ENCODE data around the gene UBR1. TPM values are rescaled to one million over a fixed set of nuclear protein-coding genes. Genes with fewer than 3 reads are reported as not detected.

The UBR1 gene
- total RNA-seq, 1 experiment from 2014 or later: 22.6 TPM

- H3K9me2 ChIP-seq (replicated peaks; ENCODE audit: low read length): no peaks in the 10 kb centered on the region
- H3K4me3 ChIP-seq (ENCODE audit: low read length): no peak overlapping the region
- no TSS peak for BruUV-seq (replicated peaks)
- CTCF ChIA-PET: no interaction called here
- H3K9me3 ChIP-seq (ENCODE audit: low read length): no peaks in the 10 kb centered on the region
- no peak overlapping the region for H3K9ac ChIP-seq (ENCODE audit: low read length)
- H2AFZ ChIP-seq (ENCODE audit: low read length): no peak overlapping the region
- TF ChIP-seq CTCF (conservative IDR thresholded peaks at IDR 0.05; ENCODE audit: low read depth, low read length): no peak
- TF ChIP-seq EZH2 (IDR thresholded peaks at IDR 0.05; ENCODE audit: low read length, unreplicated experiment): no peak
- TF ChIP-seq EZH2phosphoT487 (IDR thresholded peaks at IDR 0.05; ENCODE audit: borderline replicate concordance, low read length): no peak
- POLR2A ChIA-PET (ENCODE audit: unreplicated experiment): no interaction called here
- no peaks in the 10 kb centered on the region for H3K79me2 ChIP-seq (ENCODE audit: low read length)
- H3K4me1 ChIP-seq (ENCODE audit: insufficient read depth, low read length): peaks cover 8% of the 10 kb centered on the region
- ATAC-seq: no peak
- H3F3A ChIP-seq (ENCODE audit: low read length, unreplicated experiment): no peaks in the 10 kb centered on the region
- DNase-seq: no peak
- no peak overlapping the region for H3K4me2 ChIP-seq (ENCODE audit: low read length)
- H3K27ac ChIP-seq (ENCODE audit: low read length): no peak overlapping the region
- no peaks in the 10 kb centered on the region for H3K27me3 ChIP-seq (ENCODE audit: low read length)
- H3K36me3 ChIP-seq (ENCODE audit: low read depth, low read length): peaks cover 7% of the 10 kb centered on the region; the same call in 1 of the 2 replicates
- intact Hi-C loops (cut with micrococcal nuclease): no loop called here
- H4K20me1 ChIP-seq (ENCODE audit: low read length): no peaks in the 10 kb centered on the region
Measured at GRCh38 chr15:42999201-42999779, 106.5 kb downstream of the UBR1 start.

GRCh38 chr15:42996871-42997270 is 109.0 kb downstream of the UBR1 start:
- Histone ChIP-seq H3K4me3 (ENCODE audit: low read length) (no peak overlapping the region), H3K9me2 (replicated peaks; ENCODE audit: low read length) (no peaks in the 10 kb centered on the region), H3K36me3 (ENCODE audit: low read depth, low read length) (no peaks in the 10 kb centered on the region), H3K4me1 (ENCODE audit: insufficient read depth, low read length) (peaks cover 9% of the 10 kb centered on the region), H2AFZ (ENCODE audit: low read length) (no peak overlapping the region), H3K27ac (ENCODE audit: low read length) (no peak overlapping the region), H3K79me2 (ENCODE audit: low read length) (no peaks in the 10 kb centered on the region), H3K9ac (ENCODE audit: low read length) (no peak overlapping the region), H3K9me3 (ENCODE audit: low read length) (no peaks in the 10 kb centered on the region), H3F3A (ENCODE audit: low read length, unreplicated experiment) (no peaks in the 10 kb centered on the region), H4K20me1 (ENCODE audit: low read length) (no peaks in the 10 kb centered on the region), H3K27me3 (ENCODE audit: low read length) (no peaks in the 10 kb centered on the region), H3K4me2 (ENCODE audit: low read length) (no peak overlapping the region)
- TF ChIP-seq CTCF (conservative IDR thresholded peaks at IDR 0.05; ENCODE audit: low read depth, low read length) (no peak), EZH2phosphoT487 (IDR thresholded peaks at IDR 0.05; ENCODE audit: borderline replicate concordance, low read length) (no peak), EZH2 (IDR thresholded peaks at IDR 0.05; ENCODE audit: low read length, unreplicated experiment) (no peak)
- CTCF ChIA-PET: no interaction called here
- ATAC-seq (no peak), DNase-seq (no peak)
- intact Hi-C loops (cut with micrococcal nuclease): no loop called here
- no TSS peak for BruUV-seq (replicated peaks)
- POLR2A ChIA-PET (ENCODE audit: unreplicated experiment): no interaction called here

- Histone ChIP-seq H3K27ac (ENCODE audit: low read length) (no peak overlapping the region), H3K9me3 (ENCODE audit: low read length) (no peaks in the 10 kb centered on the region), H3K9me2 (replicated peaks; ENCODE audit: low read length) (no peaks in the 10 kb centered on the region), H3K79me2 (ENCODE audit: low read length) (no peaks in the 10 kb centered on the region), H3K36me3 (ENCODE audit: low read depth, low read length) (no peaks in the 10 kb centered on the region), H3K27me3 (ENCODE audit: low read length) (no peaks in the 10 kb centered on the region), H3F3A (ENCODE audit: low read length, unreplicated experiment) (no peaks in the 10 kb centered on the region), H2AFZ (ENCODE audit: low read length) (no peak overlapping the region), H3K4me2 (ENCODE audit: low read length) (peak overlapping the region; percentile 16; the same call in 1 of the 2 replicates), H4K20me1 (ENCODE audit: low read length) (no peaks in the 10 kb centered on the region), H3K4me1 (ENCODE audit: insufficient read depth, low read length) (peaks cover 9% of the 10 kb centered on the region), H3K4me3 (ENCODE audit: low read length) (no peak overlapping the region), H3K9ac (ENCODE audit: low read length) (no peak overlapping the region)
- ChIA-PET CTCF (no interaction called here), POLR2A (ENCODE audit: unreplicated experiment) (no interaction called here)
- DNase-seq (peak; percentile 62), ATAC-seq (peak; percentile 70)
- intact Hi-C loops (cut with micrococcal nuclease): no loop called here
- BruUV-seq (replicated peaks): no TSS peak
- TF ChIP-seq EZH2 (IDR thresholded peaks at IDR 0.05; ENCODE audit: low read length, unreplicated experiment) (no peak), CTCF (conservative IDR thresholded peaks at IDR 0.05; ENCODE audit: low read depth, low read length) (no peak), EZH2phosphoT487 (IDR thresholded peaks at IDR 0.05; ENCODE audit: borderline replicate concordance, low read length) (no peak)
Measured at GRCh38 chr15:42994546-42994945, 111.3 kb downstream of the UBR1 start.
